ENCODE results near the gene IFNA17.
"Not testable (repeated sequence)": the region's sequence is repeated elsewhere in the genome, so short reads cannot be mapped to it uniquely, and the experiment has no call there.

Gene IFNA17

DNA sequence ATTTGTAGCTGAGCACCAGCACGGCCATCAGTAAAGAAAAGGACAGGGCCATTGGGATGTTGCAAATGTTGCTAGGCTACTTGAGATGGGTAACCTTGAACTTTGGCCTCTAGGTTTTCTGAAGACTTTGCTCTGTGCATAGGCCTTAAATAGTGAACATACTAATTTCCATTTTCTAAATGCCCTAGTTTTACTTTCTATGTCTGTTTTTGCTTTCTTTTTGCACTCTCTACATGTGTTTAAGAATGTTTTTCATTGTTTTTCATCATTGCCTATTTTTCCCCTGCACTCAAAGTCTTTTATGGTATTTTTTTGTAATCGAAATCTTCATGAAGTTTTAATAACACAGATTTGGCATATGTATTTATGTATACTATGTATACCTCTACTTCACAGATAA is at the start of gene IFNA17:
Gene IFNA17 (minus strand): TSS at position 101 of the 400 bp plus-strand sequence. CDS start 49 bp downstream, at position 52.
- no peak for DNase-seq

DNA sequence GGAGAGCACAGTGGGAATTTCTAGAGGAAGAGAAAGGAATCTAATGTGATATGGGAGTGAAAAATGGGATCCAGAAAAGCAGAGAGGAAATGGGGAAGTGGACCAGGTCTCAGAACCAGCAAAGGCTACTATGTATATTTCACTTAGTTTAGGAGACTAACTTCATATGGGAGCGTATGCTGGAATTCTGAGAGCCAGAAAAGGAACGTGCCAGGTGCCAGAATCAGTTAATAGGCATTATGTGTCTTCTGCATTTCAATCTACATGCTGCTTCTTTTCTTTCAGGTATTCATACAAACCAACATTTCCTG is 40.3 kb upstream of the IFNA17 start:
- DNase-seq: no peak

DNA sequence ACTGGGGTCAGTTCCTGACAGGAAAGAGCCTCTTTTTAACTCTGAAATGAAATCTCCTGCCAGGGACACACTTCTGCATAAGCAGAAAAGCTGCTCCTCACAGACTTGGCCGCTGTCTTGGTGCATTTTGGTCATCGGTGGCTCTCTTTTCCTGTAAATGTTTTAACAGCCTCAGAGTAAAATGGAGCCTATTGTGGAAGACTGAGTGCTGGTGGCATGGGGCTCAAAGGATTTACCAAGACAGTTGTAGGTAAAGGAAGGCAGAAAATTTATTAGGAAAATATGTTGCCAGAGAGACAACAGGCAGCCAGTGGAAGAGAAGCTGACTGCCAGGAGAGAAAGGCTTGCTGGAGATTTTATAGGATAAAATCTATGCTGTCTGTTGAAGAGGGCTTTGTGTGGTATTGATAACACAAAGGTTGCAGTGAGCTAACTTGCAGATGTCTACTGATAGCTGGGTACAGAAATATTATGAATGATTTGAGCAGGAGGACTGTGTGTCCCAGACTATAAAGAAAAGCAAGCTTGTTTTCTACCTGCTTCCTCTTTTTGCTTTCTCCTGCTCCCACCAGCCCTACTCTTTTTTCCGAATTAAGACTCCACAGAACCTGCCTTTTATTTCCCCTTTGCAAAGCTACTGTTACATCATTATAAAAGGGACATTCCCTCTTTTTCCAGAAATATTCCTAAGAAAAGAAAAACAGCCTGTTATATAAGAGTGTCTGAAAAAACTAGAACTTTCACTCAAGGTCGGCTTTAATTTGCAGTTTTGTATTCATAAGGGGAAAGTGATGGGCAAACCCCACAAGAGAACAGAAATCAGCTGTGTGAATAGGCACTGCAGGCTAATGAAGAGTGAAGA is 39.7 kb upstream of the IFNA17 start:
- no peak for DNase-seq

DNA sequence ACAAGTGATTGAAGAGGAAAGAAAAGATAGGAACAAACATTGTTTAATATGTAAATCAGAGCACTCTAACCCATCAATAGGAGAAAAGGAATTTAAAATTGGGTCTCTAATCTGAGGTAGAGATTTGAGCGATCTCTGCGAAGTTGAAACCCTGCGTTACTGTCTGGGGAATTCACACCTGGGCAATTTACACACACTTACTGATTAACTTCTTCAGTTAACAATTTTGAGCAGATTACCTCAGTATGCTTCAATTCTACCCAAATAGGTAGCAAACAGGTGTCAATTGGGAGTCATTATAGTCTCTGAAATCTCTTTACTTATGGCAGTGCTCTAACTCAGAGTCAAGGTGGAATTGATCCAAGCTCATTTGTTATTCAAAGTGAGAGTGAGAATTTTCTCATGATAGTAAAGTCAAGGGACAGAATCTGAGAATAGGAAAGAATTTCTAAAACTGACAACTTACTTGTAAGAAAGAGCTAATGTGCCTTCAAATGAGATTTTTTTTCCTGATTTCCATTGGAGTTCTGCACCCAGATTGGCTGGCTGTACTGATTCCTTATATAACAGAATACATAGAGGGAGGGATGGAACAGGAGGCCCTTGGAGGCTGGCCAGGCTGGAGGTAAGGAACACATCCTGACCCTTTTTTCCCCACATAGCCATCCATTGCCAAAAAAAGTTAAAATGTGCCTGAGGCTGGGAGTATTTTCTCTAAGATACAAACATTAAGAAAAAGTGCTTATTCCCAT is 38.9 kb upstream of the IFNA17 start:
- no peak for DNase-seq

- DNase-seq: no peak
Observed at GRCh38 chr9:21265421-21266189, 37.6 kb upstream of the IFNA17 start.

DNA sequence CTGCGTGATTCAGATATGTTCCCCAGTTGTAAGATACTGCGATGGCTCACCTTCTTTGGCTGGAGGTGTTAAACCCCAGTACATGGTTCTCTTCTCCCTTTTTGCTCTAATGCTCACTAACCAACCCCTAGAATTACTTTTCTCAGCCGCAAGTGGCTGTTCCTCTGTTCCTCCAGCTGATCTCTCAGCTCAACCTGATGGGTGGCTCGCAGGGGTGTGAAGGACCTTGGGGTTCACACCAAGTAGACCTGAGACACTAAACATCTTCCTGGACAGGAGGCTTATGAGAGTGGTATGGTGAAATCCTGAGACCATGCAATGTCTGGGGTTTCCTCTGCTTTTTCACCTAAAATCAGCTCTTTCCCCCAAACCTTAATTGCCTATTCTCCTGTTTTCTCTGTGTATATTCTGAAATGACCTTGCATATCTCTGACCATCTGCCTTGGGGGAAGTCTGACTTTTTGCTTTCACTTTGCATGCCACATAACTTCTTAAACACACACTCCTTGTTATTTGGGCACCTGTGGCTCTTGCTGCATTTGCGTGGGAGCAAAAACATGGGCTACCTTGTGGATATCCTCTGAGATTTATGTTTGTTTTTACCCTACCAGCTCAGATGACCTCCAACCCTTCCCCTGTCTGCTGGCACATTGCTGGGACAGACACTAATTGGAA is 27.7 kb upstream of the IFNA17 start:
- DNase-seq: no peak

GRCh38 chr9:21252721-21253547 is 24.9 kb upstream of the IFNA17 start:
- DNase-seq: no peak

GRCh38 chr9:21251638-21252037 is 23.6 kb upstream of the IFNA17 start:
- no peak for DNase-seq

- no peak for DNase-seq
Observed at GRCh38 chr9:21251190-21251589, 23.2 kb upstream of the IFNA17 start.

DNA sequence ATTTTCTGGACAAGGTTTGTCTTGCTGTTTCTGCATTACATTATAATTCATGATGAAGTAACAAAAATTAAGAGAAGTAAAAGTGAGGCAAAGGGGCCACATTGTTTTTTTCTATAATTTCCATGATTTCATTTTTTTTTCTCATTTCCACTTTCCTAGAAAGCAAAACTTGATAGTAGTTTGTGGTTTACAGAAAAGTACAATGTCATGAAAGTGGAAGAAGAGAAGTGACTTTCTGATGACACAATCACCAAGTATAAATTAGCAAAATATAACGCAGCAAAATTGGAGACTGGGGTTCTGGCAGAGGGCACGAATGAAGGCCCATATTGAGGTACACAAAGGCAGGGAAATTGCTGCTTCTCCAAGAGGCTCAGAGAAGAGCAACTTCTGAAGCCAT is 16.8 kb upstream of the IFNA17 start:
- DNase-seq: no peak

DNA sequence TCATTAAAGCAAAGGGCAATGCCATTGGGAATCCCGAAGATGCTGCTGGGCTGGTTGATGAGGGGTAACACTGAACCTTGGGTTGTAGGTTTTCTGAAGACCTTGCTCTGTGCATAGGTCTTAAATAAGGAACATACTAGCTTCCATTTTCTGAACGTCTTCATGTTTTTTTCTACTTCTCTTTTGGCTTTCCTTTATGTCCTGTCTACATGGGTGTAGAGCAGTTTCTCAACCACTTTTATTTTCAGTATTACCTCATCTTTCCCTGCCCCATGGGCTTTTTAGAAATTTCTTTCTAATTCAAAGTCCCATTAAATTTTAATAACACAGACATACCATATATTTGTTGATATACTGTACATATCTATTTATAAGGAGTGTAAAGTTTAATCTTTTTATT is 11.9 kb upstream of the IFNA17 start, which contains the start of gene IFNA14:
Gene IFNA14 (minus strand): TSS at position 95 of the 400 bp plus-strand sequence. CDS start 70 bp downstream, at position 25.
- DNase-seq: no peak

GRCh38 chr9:21236360-21236714 is 8.3 kb upstream of the IFNA17 start:
- DNase-seq: not testable (repeated sequence)

DNA sequence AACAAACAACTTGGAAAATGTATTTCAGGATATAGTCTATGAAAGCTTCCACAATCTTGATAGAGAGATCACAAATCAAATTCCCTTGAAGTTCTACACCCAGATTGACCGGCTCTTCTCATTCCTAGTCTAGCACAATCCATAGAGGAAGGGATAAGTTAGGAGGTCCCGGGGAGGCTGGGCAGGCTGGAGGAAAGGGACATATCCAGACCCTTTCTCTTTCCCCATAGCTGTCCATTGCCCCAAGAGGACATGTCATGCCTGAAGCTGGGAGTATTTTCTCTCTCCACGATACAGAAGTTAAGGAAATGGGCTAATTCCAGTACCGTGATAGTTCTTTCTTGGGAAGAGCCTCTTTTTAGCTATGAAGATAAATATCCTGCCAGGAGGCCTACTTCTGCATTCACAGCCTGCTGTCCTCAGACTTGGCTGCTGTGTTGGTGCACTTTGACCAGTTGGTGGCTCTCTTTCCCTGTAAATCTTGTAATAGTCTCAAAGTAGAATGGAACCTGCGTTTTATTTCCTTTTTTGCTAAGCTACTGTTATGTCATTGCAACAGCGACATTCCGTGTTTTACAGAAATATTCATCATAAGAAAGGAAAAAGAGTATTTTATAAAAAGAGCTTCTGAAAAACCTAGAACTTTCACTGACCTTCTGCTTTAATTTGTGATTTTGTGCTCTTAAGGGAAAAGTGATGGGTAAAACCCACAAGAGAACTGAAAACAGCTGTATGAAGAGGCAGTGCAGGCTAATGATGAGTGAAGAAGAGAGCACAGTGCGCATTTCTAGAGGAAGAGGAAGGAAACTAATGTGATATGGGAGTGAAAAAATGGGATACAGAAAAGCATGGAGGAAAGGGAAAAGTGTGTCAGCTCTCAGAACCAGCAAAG is 7.7 kb upstream of the IFNA17 start:
- not testable (repeated sequence) for DNase-seq

GRCh38 chr9:21234153-21234687 is 6.2 kb upstream of the IFNA17 start:
- DNase-seq: no peak

DNA sequence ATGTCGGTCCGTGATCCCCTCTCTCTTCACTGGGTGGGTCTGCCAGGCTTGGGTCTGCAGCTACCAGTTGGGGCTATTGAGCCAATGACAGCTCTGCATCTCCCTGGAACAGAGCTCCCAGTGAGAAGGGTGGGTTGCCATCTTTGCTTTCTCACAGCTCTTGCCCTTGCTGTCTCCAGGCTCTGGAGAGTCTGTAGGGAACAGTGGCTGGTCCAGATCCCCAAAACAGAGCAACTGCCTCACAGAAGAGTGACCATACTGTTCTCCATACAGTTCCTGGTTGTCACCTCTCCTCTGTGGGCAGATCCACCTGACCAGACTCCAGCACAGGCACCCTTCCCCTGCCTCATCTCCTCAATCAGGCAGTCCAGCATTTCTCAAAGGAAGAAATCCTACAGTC is 5.2 kb upstream of the IFNA17 start:
- no peak for DNase-seq

DNA sequence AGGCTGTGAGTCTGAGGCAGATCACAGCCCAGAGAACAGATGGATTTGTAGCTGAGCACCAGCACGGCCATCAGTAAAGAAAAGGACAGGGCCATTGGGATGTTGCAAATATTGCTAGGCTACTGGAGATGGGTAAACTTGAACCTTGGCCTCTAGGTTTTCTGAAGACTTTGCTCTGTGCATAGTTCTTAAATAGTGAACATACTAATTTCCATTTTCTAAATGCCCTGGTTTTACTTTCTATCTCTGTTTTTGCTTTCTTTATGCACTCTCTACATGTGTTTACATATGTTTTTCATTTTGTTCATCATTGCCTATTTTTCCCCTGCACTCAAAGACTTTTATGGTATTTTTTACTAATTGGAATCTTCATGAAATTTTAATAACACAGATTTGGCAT is 10.8 kb downstream of the IFNA17 start, which contains the start of gene IFNA16:
Gene IFNA16 (minus strand): TSS at position 101 of the 400 bp plus-strand sequence. CDS start 6 bp downstream, at position 95.
- not testable (repeated sequence) for DNase-seq

DNA sequence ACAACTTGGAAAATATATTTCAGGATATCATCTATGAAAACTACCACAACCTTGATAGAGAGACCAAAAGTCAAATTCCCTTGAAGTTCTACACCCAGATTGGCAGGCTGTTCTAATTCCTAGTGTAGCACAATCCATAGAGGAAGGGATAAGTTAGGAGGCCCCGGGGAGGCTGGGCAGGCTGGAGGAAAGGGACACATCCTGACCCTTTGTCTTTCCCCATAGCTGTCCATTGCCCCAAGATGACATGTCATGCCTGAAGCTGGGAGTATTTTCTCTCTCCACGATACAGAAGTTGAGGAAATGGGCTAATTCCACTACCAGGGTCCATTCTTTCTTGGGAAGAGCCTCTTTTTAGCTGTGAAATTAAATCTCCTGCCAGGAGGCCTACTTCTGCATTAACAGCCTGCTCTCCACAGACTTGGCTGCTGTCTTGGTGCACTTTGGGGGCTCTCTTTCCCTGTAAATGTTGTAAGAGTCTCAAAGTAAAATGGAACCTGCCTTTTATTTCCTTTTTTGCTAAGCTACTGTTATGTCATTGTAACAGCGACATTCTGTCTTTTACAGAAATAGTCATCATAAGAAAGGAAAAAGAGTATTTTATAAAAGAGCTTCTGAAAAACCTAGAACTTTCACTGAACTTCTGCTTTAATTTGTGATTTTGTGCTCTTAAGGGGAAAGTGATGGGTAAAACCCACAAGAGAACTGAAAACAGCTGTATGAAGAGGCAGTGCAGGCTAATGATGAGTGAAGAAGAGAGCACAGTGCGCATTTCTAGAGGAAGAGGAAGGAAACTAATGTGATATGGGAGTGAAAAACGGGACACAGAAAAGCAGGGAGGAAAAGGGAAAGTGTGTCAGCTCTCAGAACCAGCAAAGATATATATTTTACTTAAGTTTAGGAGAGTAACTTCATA is 14.4 kb downstream of the IFNA17 start:
- DNase-seq: not testable (repeated sequence)

GRCh38 chr9:21212160-21212559 is 15.9 kb downstream of the IFNA17 start:
- DNase-seq: not testable (repeated sequence)

- not testable (repeated sequence) for DNase-seq
Observed at GRCh38 chr9:21210782-21211181, 17.2 kb downstream of the IFNA17 start.

Data from NCI-H2107 (cell line).